ENCODE data around the gene PDIA6.

- TF ChIP-seq, protein P1, sequence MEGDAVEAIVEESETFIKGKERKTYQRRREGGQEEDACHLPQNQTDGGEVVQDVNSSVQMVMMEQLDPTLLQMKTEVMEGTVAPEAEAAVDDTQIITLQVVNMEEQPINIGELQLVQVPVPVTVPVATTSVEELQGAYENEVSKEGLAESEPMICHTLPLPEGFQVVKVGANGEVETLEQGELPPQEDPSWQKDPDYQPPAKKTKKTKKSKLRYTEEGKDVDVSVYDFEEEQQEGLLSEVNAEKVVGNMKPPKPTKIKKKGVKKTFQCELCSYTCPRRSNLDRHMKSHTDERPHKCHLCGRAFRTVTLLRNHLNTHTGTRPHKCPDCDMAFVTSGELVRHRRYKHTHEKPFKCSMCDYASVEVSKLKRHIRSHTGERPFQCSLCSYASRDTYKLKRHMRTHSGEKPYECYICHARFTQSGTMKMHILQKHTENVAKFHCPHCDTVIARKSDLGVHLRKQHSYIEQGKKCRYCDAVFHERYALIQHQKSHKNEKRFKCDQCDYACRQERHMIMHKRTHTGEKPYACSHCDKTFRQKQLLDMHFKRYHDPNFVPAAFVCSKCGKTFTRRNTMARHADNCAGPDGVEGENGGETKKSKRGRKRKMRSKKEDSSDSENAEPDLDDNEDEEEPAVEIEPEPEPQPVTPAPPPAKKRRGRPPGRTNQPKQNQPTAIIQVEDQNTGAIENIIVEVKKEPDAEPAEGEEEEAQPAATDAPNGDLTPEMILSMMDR (IDR thresholded peaks at IDR 0.05): peak in 3 of 4 experiments; percentile 17 to 55 (median 41)
- peak; percentile 85 for TF ChIP-seq POLR2A (IDR thresholded peaks at IDR 0.05)
- TF ChIP-seq POLR2AphosphoS5 (IDR thresholded peaks at IDR 0.05): peak; percentile 72
Measured at GRCh38 chr2:10812362-10813162, at the start of gene PDIA6.
